Endodermal cell (in vitro differentiated cells): ENCODE results near the gene SMIM31. TPM values are rescaled to one million over a fixed set of nuclear protein-coding genes. Genes with fewer than 3 reads are reported as not detected.

ENCODE experiments used
- DNase-seq: peaks from one replicate; pipeline ENCODE4 v3.0.0-alpha.2; 2017
- H3K27ac ChIP-seq: 2 replicates; pipeline ENCODE4 v1.5.1; 2013; ENCODE audit warnings: mild to moderate bottlenecking, low read depth, low read length, moderate library complexity
- H3K27me3 ChIP-seq: 2 replicates; pipeline ENCODE4 v1.6.1; 2013; ENCODE audit warnings: mild to moderate bottlenecking, low read length, moderate library complexity; ENCODE audit not compliant: insufficient read depth, control insufficient read depth, poor library complexity, severe bottlenecking
- H3K36me3 ChIP-seq: 2 replicates; pipeline ENCODE4 v1.7.0; 2013; ENCODE audit warnings: mild to moderate bottlenecking, low read length, moderate library complexity; ENCODE audit not compliant: control insufficient read depth, insufficient read depth
- H3K4me1 ChIP-seq: one replicate; pipeline ENCODE4 v1.7.0; 2013; ENCODE audit warnings: low read length; ENCODE audit not compliant: control insufficient read depth, insufficient read depth
- H3K4me3 ChIP-seq: 2 replicates; pipeline ENCODE4 v1.5.1; 2013; ENCODE audit warnings: mild to moderate bottlenecking, low read length, moderate library complexity
- H3K9ac ChIP-seq: 2 replicates; pipeline ENCODE4 v1.6.1; 2013; ENCODE audit warnings: mild to moderate bottlenecking, low read length, moderate library complexity; ENCODE audit not compliant: poor library complexity, severe bottlenecking; ENCODE audit errors: extremely low read depth
- H3K9me3 ChIP-seq: 2 replicates; pipeline ENCODE4 v1.6.1; 2013; ENCODE audit warnings: mild to moderate bottlenecking, low read length, moderate library complexity; ENCODE audit not compliant: control insufficient read depth
- H3K27ac Mint-ChIP-seq: 2 replicates; pipeline ENCODE4 v1.8.0; 2020; ENCODE audit warnings: mixed read lengths
- H3K27me3 Mint-ChIP-seq: 2 replicates; pipeline ENCODE4 v1.8.0; 2021; ENCODE audit warnings: mild to moderate bottlenecking, mixed read lengths; ENCODE audit not compliant: insufficient read depth
- H3K36me3 Mint-ChIP-seq: 2 replicates; pipeline ENCODE4 v1.8.0; 2020; ENCODE audit warnings: low read depth, mixed read lengths
- H3K4me1 Mint-ChIP-seq: 2 replicates; pipeline ENCODE4 v1.8.0; 2020; ENCODE audit warnings: mixed read lengths
- H3K4me3 Mint-ChIP-seq: 2 replicates; pipeline ENCODE4 v1.8.0; 2020; ENCODE audit warnings: mild to moderate bottlenecking, moderate library complexity, mixed read lengths
- H3K9me3 Mint-ChIP-seq: 2 replicates; pipeline ENCODE4 v1.8.0; 2020; ENCODE audit warnings: mild to moderate bottlenecking, mixed read lengths
- WGBS, 2 experiments: methylation state at CpG; one replicate each; pipeline versions ENCODE4 v1.1.5 to v1.1.7; 2013; ENCODE audit warnings: missing lambda C conversion rate in 2 of 2, mixed read lengths in 1 of 2; ENCODE audit not compliant: insufficient coverage in 1 of 2, insufficient read length in 1 of 2; 5-methylcytosine and 5-hydroxymethylcytosine counted together
- total RNA-seq, 2 donors: library from RNA; stranded (reverse); fragmentation: NEBNext Ultra II Directional in 1 of 2; extraction: Animal tissue kit (Norgen Biotek cat#: 25700) in 1 of 2; gene quantifications; 2 replicates in 1 of 2; 3 replicates in 1 of 2; pipeline ENCODE4 v1.2.1, GENCODE V29; 2021
- TF ChIP-seq, protein P1 (sequence below): fragments of 200-600 bp; sonication (generic); conservative IDR thresholded peaks from 2 replicates; pipeline ENCODE4 v1.5.0; 2021; ENCODE audit warnings: antibody characterized with exemption, mild to moderate bottlenecking

SMIM31 gene
- total RNA-seq, 2 donors from 2014 or later: not detected

DNA sequence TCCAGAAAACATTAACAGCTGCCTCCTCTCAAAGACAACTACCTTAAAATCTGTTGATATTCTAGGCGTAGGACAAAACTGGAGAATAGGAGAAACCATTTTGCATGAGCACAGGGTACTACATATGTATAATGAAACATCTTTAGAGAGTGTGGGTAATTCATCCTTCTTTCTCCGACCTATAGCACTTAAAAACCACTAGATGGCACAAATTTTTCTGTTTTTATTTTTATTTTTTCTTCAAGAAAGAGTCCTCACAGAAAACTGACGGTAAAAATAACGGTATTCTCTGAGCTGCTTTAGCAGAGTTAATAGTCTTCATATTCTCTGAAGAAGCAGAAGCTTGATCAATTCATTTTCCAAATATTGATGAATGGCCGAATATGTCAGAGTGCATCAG is 14.6 kb downstream of the SMIM31 start:
- DNase-seq: no peak
- no peaks in the 10 kb centered on the region for H3K27me3 Mint-ChIP-seq
- H3K9ac ChIP-seq: no peak overlapping the region
- H3K36me3 ChIP-seq: no peaks in the 10 kb centered on the region
- H3K4me1 Mint-ChIP-seq: peaks cover 7% of the 10 kb centered on the region
- no peak overlapping the region for H3K27ac Mint-ChIP-seq
- H3K27ac ChIP-seq: no peak overlapping the region
- H3K4me3 Mint-ChIP-seq: no peak overlapping the region
- H3K4me3 ChIP-seq: no peak overlapping the region
- no peaks in the 10 kb centered on the region for H3K9me3 ChIP-seq
- TF ChIP-seq, protein P1, sequence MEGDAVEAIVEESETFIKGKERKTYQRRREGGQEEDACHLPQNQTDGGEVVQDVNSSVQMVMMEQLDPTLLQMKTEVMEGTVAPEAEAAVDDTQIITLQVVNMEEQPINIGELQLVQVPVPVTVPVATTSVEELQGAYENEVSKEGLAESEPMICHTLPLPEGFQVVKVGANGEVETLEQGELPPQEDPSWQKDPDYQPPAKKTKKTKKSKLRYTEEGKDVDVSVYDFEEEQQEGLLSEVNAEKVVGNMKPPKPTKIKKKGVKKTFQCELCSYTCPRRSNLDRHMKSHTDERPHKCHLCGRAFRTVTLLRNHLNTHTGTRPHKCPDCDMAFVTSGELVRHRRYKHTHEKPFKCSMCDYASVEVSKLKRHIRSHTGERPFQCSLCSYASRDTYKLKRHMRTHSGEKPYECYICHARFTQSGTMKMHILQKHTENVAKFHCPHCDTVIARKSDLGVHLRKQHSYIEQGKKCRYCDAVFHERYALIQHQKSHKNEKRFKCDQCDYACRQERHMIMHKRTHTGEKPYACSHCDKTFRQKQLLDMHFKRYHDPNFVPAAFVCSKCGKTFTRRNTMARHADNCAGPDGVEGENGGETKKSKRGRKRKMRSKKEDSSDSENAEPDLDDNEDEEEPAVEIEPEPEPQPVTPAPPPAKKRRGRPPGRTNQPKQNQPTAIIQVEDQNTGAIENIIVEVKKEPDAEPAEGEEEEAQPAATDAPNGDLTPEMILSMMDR: peak; percentile 78
- H3K36me3 Mint-ChIP-seq: no peaks in the 10 kb centered on the region
- no peaks in the 10 kb centered on the region for H3K4me1 ChIP-seq
- peaks cover 4% of the 10 kb centered on the region for H3K9me3 Mint-ChIP-seq
- no peaks in the 10 kb centered on the region for H3K27me3 ChIP-seq
- 53 to 61% methylated on average over 3 to 4 of the region's 5 CpGs for WGBS, 2 experiments

DNA sequence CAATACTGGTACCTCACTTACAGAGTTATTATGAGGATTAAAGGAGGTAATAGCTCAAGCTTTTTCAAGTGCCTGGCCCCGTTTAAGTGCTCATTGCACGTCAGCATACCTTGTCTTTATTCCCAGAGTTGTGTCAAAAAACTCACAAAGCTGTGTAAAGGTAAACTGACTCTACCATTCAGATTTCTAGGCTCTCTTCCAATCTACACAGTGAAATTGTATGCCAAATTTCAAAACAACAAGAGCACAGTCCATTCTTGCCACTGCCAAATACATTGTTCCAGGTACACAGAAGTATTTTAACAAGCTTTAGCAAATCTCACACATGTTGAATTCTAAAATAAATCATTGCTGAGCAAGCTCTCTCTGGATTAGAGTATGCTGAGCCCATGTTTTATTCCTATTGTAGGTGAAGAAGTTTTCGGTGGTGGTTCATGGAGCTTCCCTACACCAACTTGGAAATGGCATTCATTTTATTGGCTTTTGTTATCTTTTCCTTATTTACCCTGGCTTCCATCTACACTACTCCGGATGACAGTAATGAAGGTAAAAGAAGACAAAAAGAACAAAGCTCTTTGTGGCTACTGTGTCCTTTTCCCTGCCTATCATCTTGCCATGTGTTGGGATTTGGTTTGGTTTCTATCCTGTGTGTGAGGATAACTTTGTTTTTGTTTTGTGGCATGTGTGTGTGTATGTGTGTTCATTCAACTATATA is 16.2 kb downstream of the SMIM31 start:
- TF ChIP-seq, protein P1: no peak
- no peaks in the 10 kb centered on the region for H3K36me3 ChIP-seq
- 80 to 87% methylated on average over 2 to 4 of the region's 4 CpGs for WGBS, 2 experiments
- H3K9me3 ChIP-seq: no peaks in the 10 kb centered on the region
- H3K27ac ChIP-seq: no peak overlapping the region
- Mint-ChIP-seq H3K4me3 (no peak overlapping the region), H3K27ac (no peak overlapping the region), H3K36me3 (no peaks in the 10 kb centered on the region), H3K27me3 (no peaks in the 10 kb centered on the region), H3K4me1 (peaks cover 7% of the 10 kb centered on the region), H3K9me3 (peaks cover 4% of the 10 kb centered on the region)
- H3K9ac ChIP-seq: no peak overlapping the region
- DNase-seq: no peak
- H3K4me3 ChIP-seq: no peak overlapping the region
- no peaks in the 10 kb centered on the region for H3K27me3 ChIP-seq
- peaks cover 2% of the 10 kb centered on the region for H3K4me1 ChIP-seq

DNA sequence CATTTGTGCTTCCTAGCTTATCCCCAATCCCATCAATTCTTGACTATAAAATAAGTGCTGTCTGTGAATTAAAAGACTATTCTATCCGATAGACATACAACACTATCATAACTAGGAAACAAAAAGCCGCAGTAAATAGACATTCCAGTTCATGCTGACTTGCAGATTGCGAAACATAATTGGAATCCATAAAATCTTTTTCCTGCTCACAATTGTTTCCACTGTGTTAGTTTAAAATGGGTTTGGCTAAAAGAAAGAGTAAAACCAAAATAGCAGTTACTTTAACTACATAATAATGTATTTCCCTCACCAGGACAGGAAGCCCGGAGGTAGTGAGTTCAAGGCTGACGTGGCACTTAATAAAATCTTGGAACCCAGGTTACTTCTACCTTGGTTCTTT is 17.2 kb downstream of the SMIM31 start:
- Histone ChIP-seq H3K27me3 (no peaks in the 10 kb centered on the region), H3K36me3 (no peaks in the 10 kb centered on the region), H3K27ac (no peak overlapping the region), H3K4me1 (peaks cover 2% of the 10 kb centered on the region), H3K9me3 (no peaks in the 10 kb centered on the region), H3K9ac (no peak overlapping the region), H3K4me3 (no peak overlapping the region)
- Mint-ChIP-seq H3K27ac (no peak overlapping the region), H3K4me3 (no peak overlapping the region), H3K27me3 (no peaks in the 10 kb centered on the region), H3K9me3 (peaks cover 4% of the 10 kb centered on the region), H3K4me1 (peaks cover 6% of the 10 kb centered on the region), H3K36me3 (no peaks in the 10 kb centered on the region)
- TF ChIP-seq, protein P1: no peak
- 69 to 84% methylated on average over 2 to 5 of the region's 5 CpGs for WGBS, 2 experiments
- DNase-seq: no peak
